A549 (cell line): Measurements from ENCODE around the gene PRKRIP1.

Experiments used
- BCL3 ChIP-seq: fragments of >200 bp; sonication (Bioruptor Twin); formaldehyde crosslinking; IDR thresholded peaks from 3 replicates; pipeline ENCODE4 v1.6.1; 2016
- BHLHE40 ChIP-seq: IDR thresholded peaks from 2 replicates; pipeline ENCODE4 v1.6.1; 2012; ENCODE audit warnings: low read depth, low read length, inconsistent platforms
- CEBPB ChIP-seq, 2 experiments: fragments of >200 bp in 1 of 2; sonication (Bioruptor Twin) in 1 of 2; formaldehyde crosslinking in 1 of 2; IDR thresholded peaks; 2 replicates each; pipeline ENCODE4 v1.6.1; 2012 to 2016
- CTCF ChIP-seq: fragments of >200 bp; sonication (Bioruptor Twin); formaldehyde crosslinking; IDR thresholded peaks from 3 replicates; pipeline ENCODE4 v1.5.1; 2016
- EP300 ChIP-seq, 2 experiments: fragments of >200 bp; sonication (Bioruptor Twin); formaldehyde crosslinking; IDR thresholded peaks; 2 replicates in 1 of 2; 3 replicates in 1 of 2; pipeline ENCODE4 v1.6.1; 2016 to 2017
- JUN ChIP-seq, 2 experiments: fragments of >200 bp; sonication (Bioruptor Twin); formaldehyde crosslinking; IDR thresholded peaks; 2 replicates in 1 of 2; 3 replicates in 1 of 2; pipeline ENCODE4 v1.6.1; 2016 to 2017
- JUNB ChIP-seq: fragments of >200 bp; sonication (Bioruptor Twin); formaldehyde crosslinking; IDR thresholded peaks from 2 replicates; pipeline ENCODE4 v1.6.1; 2016
- MAX ChIP-seq: IDR thresholded peaks from 2 replicates; pipeline ENCODE4 v1.6.1; 2012
- NR3C1 ChIP-seq: fragments of >200 bp; sonication (Bioruptor Twin); formaldehyde crosslinking; IDR thresholded peaks from 3 replicates; pipeline ENCODE4 v1.6.1; 2017
- POLR2A ChIP-seq: IDR thresholded peaks from 2 replicates; pipeline ENCODE4 v1.6.1; 2012; ENCODE audit warnings: mild to moderate bottlenecking, low read length
- REST ChIP-seq: fragments of 200-600 bp; sonication (generic); IDR thresholded peaks from 2 replicates; pipeline ENCODE4 v1.6.1; 2016; ENCODE audit warnings: antibody characterized with exemption, mild to moderate bottlenecking, moderate library complexity
- SMC3 ChIP-seq: fragments of >200 bp; sonication (Bioruptor Twin); formaldehyde crosslinking; IDR thresholded peaks from 3 replicates; pipeline ENCODE4 v1.6.1; 2018; ENCODE audit warnings: inconsistent platforms
- SREBF2 ChIP-seq: fragments of 450-650 bp; IDR thresholded peaks from 2 replicates; pipeline ENCODE4 v1.6.1; 2014; ENCODE audit warnings: mild to moderate bottlenecking, moderate library complexity
- USF2 ChIP-seq: fragments of 450-650 bp; IDR thresholded peaks from 2 replicates; pipeline ENCODE4 v1.6.1; 2014; ENCODE audit warnings: antibody characterized with exemption

GRCh38 chr7:102449136-102449535 is 53.0 kb downstream of the PRKRIP1 start:
- TF ChIP-seq CTCF (no peak), POLR2A (no peak), BCL3 (no peak), SREBF2 (no peak), USF2 (no peak), REST (no peak), SMC3 (no peak), EP300 (IDR thresholded peaks at IDR 0.05) (no peak), JUNB (no peak), BHLHE40 (no peak), CEBPB (IDR thresholded peaks at IDR 0.05) (no peak), NR3C1 (no peak), MAX (no peak), JUN (IDR thresholded peaks at IDR 0.05) (no peak)
